Activated naive CD4-positive, alpha-beta T cell treated with anti-CD3 and anti-CD28 coated beads, Interleukin-2, amount 50 U/mL, for 16 hours (primary cell): ENCODE data around the gene DIO3.

ENCODE experiments used
- DNase-seq: peaks from one replicate; pipeline ENCODE4 v3.0.0-alpha.2; 2020

Gene DIO3

GRCh38 chr14:101584055-101584859 is 23.0 kb downstream of the DIO3 start:
- no peak for DNase-seq

- no peak for DNase-seq
Measured at GRCh38 chr14:101585211-101585610, 23.9 kb downstream of the DIO3 start.

DNA sequence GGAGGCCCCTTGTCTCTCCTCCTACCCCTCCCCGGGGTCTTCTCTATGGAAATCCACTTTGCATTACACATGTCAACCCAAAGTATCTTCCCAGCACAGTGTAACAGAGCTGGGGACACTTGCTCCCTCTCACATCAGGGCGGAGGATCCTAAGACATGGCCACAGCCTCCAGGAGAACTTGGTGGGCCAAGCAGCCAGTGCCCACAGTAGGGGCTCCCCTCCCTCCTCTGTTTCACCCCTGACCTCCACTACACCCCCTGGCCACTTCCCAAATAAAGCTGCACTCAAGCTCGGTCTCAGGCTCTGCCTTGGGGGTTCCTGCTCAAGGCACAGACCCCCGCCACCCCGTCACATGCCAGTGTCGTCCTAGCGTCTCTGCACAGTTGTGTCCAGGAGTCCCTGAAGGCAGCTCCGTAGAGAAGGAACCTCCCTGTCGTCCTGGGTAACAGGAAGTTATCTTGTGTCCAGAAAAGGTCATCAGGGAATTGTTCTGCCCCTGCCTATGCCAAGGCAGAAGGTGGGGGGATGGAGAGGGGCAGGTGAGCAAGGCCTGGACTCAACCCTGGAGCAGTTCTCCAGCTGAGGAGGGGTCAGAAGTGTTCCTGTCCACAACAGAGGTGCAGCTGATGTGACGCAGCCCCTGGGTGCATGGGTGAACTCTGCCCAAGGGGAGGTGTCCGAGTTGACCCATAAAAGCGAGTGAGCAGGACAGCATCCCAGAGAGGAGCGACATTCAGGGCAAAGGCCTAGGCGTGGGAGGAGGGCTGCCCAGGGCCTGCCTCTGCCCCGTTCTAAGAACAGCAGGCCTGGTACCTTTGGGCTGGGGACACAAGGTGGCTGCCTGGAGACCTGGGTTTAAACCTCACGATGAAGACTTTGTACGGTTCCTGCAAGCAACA is 25.5 kb downstream of the DIO3 start:
- DNase-seq: no peak

- DNase-seq: no peak
Measured at GRCh38 chr14:101587441-101587911, 26.2 kb downstream of the DIO3 start.

DNA sequence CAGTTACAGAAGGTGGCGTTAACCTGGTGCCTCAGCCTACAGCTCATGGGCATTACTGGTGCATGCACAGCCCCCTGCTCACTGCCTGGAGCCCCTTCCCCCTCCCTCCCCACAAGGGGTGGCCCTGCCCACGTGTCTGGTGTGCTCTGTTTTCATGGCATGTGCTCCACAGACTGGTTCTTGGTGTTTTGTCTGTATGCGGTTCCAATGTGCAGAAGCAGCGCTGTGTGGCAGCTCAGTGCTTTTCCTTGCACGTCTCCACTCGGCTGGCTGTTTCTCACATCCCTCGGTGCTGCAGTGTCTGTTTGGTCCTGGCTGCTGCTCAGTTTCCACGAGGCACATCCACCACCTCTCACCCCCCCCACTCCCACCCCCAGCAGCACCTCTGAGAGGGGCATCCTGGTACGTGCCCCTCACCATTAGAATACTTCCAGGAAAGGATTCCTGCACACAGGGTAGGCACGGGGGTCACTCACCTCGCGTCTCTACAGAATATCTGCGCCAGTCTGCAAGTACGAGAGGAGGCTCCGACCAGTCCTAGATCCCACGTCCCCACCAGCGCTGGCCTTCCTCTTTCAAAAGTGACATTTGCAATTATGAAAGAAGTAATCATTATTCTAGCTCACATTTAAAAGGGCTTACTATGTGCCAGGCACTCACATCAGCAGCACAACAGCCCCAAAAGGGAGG is 27.1 kb downstream of the DIO3 start:
- no peak for DNase-seq

DNA sequence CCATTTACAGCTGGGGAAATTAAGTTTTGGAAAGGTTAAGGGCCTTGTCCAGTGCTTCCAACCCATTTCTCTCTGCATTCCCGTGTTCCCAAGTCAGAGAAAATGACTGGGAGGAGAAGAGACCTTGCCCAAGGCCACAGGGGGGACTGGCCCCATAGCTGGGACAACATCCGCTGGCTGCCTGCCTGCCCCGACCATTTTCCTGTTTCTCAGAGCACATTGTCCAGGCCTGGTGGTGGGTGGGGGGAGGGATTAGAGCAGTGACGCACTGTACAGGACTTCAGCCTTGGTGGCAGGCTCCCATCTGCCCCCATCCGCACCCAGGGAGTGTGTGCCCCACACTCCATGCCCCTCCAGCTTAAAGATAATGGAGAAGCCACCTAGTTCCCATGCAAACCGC is 27.7 kb downstream of the DIO3 start:
- no peak for DNase-seq

DNA sequence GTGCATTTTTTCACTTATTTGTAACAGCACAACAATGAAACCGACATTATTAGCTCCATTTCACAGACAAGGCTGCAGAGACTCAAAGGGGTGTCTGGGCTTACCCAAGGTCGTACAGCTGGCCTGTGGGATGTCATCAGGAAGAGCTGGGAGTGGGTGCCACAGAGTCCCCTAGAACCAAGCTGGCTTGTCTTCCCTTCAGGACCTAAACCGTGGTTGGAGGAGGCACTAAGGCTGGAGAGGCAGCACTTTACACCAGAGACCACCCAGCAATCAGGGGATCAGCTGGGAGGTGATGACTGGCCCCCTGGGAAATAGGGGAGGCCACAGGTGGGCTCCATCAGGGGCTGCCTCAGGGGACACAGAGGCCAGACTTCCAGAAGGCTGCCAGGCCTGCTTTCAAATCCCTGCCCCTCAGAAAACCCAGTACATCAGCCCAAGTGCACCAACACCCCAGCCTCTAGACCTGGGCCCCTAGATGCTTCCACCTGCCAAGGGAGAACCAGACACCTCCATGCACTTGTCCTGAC is 28.3 kb downstream of the DIO3 start:
- no peak for DNase-seq

DNA sequence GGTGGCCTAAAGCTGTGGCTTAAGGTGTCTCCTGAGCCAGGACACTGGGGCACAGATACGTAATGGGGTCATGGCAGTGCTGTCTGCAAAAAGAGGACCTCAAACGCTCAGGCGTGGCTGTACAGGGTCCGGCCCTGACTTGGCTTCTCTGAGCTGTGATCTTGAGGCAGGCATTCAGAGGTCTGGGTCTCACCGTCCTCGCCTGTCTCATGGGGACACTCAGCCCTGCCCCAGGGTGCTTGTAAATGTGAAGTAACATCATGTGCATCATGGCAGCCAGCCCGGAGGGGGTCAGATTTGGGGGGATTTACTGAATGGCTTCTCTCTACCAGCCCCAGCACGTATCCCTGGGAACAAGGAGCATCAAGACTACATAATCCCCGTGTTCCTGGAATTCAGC is 28.8 kb downstream of the DIO3 start:
- no peak for DNase-seq

DNA sequence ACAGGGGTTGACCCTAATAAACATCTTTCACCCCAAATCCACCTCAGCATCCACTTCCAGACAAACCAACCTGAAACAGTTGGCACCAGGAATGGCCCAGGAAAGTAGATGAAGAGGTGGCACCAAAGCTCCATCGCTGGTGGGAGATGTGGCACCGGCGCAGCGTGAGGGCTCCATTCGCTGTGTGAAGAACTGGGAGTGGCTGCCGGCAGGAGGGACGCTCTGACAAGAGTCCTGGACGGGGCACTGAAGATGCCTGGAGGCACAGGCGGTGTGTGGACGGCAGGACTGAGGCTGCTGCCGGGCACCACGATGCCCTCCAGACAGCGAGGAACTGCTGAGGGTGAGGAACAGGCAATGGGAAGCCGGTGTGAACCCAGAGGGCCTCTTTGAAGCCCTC is 29.3 kb downstream of the DIO3 start:
- DNase-seq: no peak

GRCh38 chr14:101591121-101591520 is 29.8 kb downstream of the DIO3 start:
- no peak for DNase-seq

DNA sequence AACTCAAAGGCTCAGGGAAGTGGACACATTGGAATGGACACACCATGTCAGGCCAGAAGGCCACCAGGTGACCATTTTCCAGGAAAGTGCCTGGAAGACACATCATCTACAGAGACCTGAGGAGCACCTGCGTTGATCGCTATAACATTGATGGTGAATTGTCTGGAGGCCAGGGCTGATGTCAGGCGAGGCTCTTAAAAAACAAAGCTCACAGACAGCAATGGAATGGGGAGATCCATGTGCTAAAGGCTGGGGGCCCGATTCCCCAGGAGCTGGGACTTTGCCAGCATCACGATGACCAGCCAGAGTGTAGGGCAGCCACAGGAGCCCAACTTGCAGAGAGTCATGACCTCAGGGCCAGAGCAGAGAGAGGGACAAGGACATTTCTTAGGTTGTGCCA is 30.3 kb downstream of the DIO3 start:
- DNase-seq: no peak

DNA sequence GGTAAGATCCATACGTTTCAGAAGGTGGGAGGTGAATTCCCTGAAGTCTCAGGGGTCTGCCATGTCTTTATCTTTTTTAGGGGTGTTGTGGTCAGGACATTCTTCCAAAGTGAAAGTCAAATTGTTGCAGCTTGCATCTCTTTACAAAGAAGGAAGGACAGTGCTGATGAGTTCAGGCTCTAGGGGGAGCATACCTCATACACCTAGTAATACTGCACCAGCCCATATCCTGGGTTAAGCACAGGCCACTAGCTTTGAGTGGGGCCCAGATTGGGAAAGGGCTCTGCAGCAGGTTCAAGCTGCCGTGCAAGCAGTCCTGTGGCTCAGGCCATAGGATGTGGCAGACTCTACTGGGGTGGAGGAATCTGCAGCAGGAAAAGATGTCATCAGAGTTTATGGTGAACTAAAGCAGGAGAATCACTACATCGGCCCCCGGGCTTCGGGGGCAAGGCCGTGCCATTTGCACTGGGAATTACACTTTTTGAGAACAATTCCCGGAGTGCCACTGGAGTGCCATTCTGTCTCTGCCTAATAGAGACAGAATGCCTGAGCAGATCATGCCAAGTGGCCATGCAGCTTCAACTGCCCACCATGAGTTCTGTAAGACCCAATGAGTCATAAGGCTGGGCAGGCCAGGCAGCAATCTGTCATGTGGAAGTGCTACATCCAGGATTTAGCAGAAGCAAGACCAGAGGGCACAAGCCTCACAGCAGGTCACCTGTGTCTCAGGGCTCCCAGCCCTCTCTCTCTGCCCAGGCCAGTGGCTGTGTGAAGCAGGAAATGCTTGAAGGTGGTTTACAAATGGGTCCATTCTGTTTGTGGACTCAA is 32.3 kb downstream of the DIO3 start:
- DNase-seq: no peak

DNA sequence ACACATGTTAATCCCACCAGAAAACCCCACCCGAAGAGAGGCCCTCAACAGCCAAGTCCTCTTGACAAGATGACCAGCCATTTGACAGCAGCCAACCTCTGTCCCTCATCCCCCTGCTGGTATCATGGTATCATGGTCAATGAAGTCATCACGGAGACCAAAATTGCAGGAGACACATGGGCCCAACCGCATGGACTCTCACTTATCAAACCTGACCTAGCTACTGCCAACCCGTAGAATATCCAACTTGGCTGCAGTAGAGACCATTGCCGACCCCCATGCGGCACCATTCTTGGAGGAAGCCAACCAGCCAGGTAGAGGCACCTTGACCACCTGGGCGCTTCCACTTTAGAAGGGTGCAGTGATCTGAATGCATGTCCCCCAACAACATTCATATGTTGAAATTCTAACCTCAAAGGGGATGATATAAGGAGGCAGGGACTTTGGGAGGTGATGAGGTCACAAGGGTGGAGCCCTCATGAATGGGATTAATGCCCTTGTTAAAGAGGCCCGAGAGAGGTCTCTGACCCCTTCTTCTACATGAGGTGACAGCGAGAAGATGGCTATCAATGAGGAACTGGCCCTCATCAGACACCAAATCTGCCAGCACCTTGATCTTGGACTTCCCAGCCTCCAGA is 33.3 kb downstream of the DIO3 start:
- no peak for DNase-seq

DNA sequence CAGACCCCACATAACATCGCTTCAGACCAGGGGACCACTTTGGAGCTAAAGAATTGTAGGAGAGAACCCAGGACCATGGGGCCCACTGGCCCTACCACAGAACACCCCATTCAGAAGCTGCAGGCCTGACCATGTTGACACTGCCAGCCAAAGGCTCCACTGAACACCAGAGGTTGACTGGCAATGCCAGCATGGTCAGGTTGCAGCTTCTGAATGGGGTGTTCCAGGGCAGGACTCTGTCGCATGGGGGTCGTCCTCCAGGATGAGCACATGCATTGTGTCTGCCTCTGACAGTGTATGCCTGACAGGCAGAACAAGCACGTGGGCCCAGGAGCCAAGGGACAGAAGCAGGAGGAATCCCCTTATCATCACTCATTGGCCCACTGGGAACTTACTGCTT is 34.1 kb downstream of the DIO3 start:
- DNase-seq: no peak

- peak; percentile 29 for DNase-seq
Measured at GRCh38 chr14:101595887-101596721, 34.8 kb downstream of the DIO3 start.

- DNase-seq: no peak
Measured at GRCh38 chr14:101596742-101597141, 35.4 kb downstream of the DIO3 start.

DNA sequence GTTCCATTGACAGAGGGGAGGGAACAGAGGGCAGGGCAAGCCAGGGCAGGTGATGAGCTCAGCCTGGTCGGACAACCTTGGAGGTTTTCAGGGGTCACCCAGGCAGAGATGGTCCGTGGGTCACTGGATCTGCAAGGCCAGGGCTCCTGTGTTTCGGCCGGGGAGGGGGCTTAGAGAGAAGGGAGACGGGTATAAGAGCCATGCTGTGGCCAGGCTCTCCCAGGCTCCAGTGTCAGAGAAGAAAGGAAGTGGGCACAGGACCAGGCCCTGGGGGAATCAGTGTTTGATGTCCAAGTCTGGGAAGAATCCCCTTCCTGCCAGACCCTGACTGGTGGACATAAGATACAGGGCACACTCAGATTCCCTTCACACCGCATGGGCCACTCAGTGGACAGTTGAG is 36.9 kb downstream of the DIO3 start:
- no peak for DNase-seq

GRCh38 chr14:101598571-101599233 is 37.4 kb downstream of the DIO3 start:
- no peak for DNase-seq

DNA sequence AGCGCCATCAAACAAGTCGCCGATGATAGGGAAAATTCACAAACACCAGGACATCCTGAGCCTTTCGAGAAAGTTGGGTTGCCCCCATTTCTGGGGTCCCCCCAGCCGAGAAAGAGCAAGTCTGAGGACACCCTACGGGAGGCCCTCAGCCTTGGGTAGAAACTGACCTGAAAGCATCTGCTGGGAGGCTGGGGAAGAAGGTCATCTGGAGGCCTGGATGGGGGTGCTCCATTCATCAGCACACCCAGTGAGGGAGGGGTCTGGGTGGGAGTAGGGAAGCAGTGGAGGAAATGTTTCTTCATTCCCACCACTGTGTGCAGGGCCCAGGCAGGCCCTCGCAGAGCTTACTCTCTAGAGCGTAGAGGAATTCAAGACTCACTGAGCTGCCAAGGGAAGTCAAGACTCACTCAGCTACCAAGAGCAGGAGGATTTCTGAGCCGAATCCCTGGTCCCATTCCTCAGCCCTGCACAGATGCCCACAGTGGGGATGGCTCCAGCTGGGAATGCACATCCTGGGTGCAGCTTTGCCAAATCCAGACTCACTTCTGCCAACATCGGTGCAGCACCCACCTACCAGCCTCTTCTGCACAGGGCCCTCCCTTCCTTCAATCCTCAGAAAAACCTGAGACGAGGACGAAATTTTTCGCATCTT is 38.1 kb downstream of the DIO3 start:
- DNase-seq: no peak
